ENCODE data around the gene CHML. TPM values are rescaled to one million over a fixed set of nuclear protein-coding genes. Genes with fewer than 3 reads are reported as not detected.

CHML gene
- total and polyA plus RNA-seq, 10 of the 15 experiments (the other 5 are each of a cell fraction or from before 2014, with no cell fraction given), result 2.0 to 15.5 (median 6.0) TPM

DNA sequence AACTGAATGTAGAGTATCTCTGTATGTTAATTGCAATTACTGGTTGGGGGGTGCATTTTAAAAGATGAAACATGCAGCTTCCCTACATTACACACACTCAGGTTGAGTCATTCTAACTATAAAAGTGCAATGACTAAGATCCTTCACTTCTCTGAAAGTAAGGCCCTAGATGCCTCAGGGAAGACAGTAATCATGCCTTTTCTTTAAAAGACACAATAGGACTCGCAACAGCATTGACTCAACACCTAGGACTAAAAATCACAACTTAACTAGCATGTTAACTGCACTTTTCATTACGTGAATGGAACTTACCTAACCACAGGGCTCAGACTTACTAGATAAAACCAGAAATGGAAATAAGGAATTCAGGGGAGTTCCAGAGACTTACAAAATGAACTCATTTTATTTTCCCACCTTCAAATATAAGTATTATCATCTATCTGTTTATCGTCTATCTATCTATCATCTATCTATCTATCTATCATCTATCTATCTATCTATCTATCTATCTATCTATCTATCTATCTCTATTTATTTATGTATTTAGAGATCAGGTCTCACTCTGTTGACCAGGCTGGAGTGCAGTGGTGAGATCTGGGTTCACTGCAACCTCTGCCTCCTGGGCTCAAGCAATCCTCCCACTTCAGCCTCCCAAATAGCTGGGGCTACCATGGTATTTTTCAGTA lies 47.8 kb downstream of the CHML start:
- no peaks in the 10 kb centered on the region; a peak in 1 of 4 replicates for H3K36me3 ChIP-seq (ENCODE audit: control insufficient read depth in 2 of 2, insufficient read depth in 2 of 2, low read length in 1 of 2)
- RAD21 ChIA-PET (ENCODE audit: unreplicated experiment), result interaction anchor here (1.9 kb wide), 1 partner anchor 19 kb away, joined by 7 read pairs; no protein-coding TSS in a partner anchor
- TF ChIP-seq ATF2 (IDR thresholded peaks at IDR 0.05; ENCODE audit: low read length) (peak; percentile 49; the same call in 1 of the 2 replicates), SIX5 (IDR thresholded peaks at IDR 0.05; ENCODE audit: low read depth, low read length, severe bottlenecking) (no peak), SP1 (IDR thresholded peaks at IDR 0.05; ENCODE audit: low read depth, low read length) (no peak), RAD51 (IDR thresholded peaks at IDR 0.05) (no peak), GABPA (IDR thresholded peaks at IDR 0.05; ENCODE audit: low read depth) (0 out of 2 replicates have a peak, but pooled peaks have one; percentile 10), NFIC (IDR thresholded peaks at IDR 0.05; ENCODE audit: low read depth, low read length) (peak; percentile 59; the same call in 1 of the 2 replicates), MEF2A (IDR thresholded peaks at IDR 0.05; ENCODE audit: insufficient read depth, low read depth, low read length) (0 out of 2 replicates have a peak, but pooled peaks have one; percentile 9), ZBED1 (IDR thresholded peaks at IDR 0.05; ENCODE audit: borderline replicate concordance) (no peak), RUNX3 (IDR thresholded peaks at IDR 0.05; ENCODE audit: low read length) (peak; percentile 65), NFXL1 (IDR thresholded peaks at IDR 0.05; ENCODE audit: borderline replicate concordance) (no peak), BCL11A (IDR thresholded peaks at IDR 0.05; ENCODE audit: low read depth, low read length) (no peak), HDAC6 (IDR thresholded peaks at IDR 0.05; ENCODE audit: unreplicated experiment) (no peak), SRF (IDR thresholded peaks at IDR 0.05; ENCODE audit: low read depth in 2 of 2, low read length in 2 of 2) (no peak), NR2C1 (IDR thresholded peaks at IDR 0.05) (no peak), NFYA (IDR thresholded peaks at IDR 0.05; ENCODE audit: borderline replicate concordance, low read depth, low read length) (no peak)
- TF ChIP-seq, protein P1, sequence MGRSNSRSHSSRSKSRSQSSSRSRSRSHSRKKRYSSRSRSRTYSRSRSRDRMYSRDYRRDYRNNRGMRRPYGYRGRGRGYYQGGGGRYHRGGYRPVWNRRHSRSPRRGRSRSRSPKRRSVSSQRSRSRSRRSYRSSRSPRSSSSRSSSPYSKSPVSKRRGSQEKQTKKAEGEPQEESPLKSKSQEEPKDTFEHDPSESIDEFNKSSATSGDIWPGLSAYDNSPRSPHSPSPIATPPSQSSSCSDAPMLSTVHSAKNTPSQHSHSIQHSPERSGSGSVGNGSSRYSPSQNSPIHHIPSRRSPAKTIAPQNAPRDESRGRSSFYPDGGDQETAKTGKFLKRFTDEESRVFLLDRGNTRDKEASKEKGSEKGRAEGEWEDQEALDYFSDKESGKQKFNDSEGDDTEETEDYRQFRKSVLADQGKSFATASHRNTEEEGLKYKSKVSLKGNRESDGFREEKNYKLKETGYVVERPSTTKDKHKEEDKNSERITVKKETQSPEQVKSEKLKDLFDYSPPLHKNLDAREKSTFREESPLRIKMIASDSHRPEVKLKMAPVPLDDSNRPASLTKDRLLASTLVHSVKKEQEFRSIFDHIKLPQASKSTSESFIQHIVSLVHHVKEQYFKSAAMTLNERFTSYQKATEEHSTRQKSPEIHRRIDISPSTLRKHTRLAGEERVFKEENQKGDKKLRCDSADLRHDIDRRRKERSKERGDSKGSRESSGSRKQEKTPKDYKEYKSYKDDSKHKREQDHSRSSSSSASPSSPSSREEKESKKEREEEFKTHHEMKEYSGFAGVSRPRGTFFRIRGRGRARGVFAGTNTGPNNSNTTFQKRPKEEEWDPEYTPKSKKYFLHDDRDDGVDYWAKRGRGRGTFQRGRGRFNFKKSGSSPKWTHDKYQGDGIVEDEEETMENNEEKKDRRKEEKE (IDR thresholded peaks at IDR 0.05), result no peak
- TF ChIP-seq, protein P2, sequence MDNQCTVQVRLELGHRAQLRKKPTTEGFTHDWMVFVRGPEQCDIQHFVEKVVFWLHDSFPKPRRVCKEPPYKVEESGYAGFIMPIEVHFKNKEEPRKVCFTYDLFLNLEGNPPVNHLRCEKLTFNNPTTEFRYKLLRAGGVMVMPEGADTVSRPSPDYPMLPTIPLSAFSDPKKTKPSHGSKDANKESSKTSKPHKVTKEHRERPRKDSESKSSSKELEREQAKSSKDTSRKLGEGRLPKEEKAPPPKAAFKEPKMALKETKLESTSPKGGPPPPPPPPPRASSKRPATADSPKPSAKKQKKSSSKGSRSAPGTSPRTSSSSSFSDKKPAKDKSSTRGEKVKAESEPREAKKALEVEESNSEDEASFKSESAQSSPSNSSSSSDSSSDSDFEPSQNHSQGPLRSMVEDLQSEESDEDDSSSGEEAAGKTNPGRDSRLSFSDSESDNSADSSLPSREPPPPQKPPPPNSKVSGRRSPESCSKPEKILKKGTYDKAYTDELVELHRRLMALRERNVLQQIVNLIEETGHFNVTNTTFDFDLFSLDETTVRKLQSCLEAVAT (IDR thresholded peaks at IDR 0.05), result no peak
- TF ChIP-seq, protein P3, sequence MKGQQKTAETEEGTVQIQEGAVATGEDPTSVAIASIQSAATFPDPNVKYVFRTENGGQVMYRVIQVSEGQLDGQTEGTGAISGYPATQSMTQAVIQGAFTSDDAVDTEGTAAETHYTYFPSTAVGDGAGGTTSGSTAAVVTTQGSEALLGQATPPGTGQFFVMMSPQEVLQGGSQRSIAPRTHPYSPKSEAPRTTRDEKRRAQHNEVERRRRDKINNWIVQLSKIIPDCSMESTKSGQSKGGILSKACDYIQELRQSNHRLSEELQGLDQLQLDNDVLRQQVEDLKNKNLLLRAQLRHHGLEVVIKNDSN (IDR thresholded peaks at IDR 0.05; ENCODE audit: borderline replicate concordance, extremely low read length, insufficient read depth, low read depth, low read length), result no peak

More for the DNA sequence above, 47.8 kb downstream of the CHML start:
- no peak overlapping the region for H3K9ac ChIP-seq (ENCODE audit: control insufficient read depth, insufficient read depth, low read length)
- H3K79me2 ChIP-seq (ENCODE audit: control insufficient read depth, insufficient read depth, low read length), result no peaks in the 10 kb centered on the region
- WGBS (ENCODE audit: insufficient coverage, insufficient replicate concordance, low lambda C conversion rate, missing lambda C conversion rate), result 26% methylated on average over 3 of the region's 3 CpGs
- no peaks in the 10 kb centered on the region for H3K27me3 ChIP-seq (replicated peaks in 1 of 2; ENCODE audit: control insufficient read depth in 2 of 2, insufficient read depth in 2 of 2, low read length in 1 of 2)
- ChIA-PET CTCF (interaction anchor here (1.4 to 3.3 kb wide), 2 partner anchors 8 to 19 kb away, joined by 3 to 17 read pairs; no protein-coding TSS in a partner anchor), POLR2A (no interaction called here), SMC1A (ENCODE audit: uncharacterized antibody, unreplicated experiment) (no interaction called here)
- intact Hi-C loops (cut with micrococcal nuclease; ENCODE audit: unreplicated experiment), result no loop called here
- BruUV-seq (replicated peaks), result no TSS peak
- peak; percentile 13 for DNase-seq (ENCODE audit: low read depth, low spot score)
- no peaks in the 10 kb centered on the region for H3K4me1 ChIP-seq (ENCODE audit: control insufficient read depth, insufficient read depth, low read length)
- no peak for FAIRE-seq
- H3K4me3 ChIP-seq, result no peak overlapping the region
- H3K9me3 ChIP-seq (replicated peaks; ENCODE audit: control insufficient read depth, insufficient read depth, low read length), result no peaks in the 10 kb centered on the region
- peak; percentile 66 for ATAC-seq
- H2AFZ ChIP-seq (ENCODE audit: control insufficient read depth, low read depth, low read length), result no peak overlapping the region
- no peaks in the 10 kb centered on the region for H4K20me1 ChIP-seq (ENCODE audit: control insufficient read depth, insufficient read depth)
- in situ Hi-C loops (cut with MboI), result no loop called here
- no peak overlapping the region for H3K4me2 ChIP-seq (ENCODE audit: control insufficient read depth, insufficient read depth)
- no peak overlapping the region; the same call in 1 of the 2 replicates for H3K27ac ChIP-seq (ENCODE audit: control insufficient read depth, insufficient read depth)

All from GM12878 (cell line).